Activated CD4-positive, alpha-beta T cell treated with anti-CD3 and anti-CD28 coated beads for 4 hours (primary cell): ENCODE results near the gene FANCI.

Experiments
- DNase-seq, 2 donors: peaks; one replicate each; pipeline ENCODE4 v3.0.0-alpha.2; 2020

Gene FANCI

DNA sequence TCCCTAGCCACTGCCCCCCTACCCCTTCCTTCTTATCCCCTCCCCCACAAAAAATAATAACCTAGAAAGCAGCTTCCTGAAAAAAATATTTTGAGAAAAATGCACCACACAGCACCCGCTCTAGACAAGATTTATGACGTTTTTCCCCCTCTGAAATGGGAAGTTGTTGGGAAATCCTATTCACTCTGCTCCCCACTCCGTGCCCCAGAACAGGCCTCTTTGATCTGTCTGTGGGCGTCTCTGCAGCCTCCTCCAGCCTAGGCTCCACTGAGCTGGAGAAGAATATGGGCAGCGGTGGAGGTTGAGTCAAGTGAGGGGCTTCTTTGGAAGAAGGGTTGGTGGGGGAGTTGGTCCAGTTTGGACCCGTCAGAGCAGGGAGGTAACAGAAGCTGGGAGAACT lies 119.4 kb downstream of the FANCI start:
- no peak for DNase-seq

DNA sequence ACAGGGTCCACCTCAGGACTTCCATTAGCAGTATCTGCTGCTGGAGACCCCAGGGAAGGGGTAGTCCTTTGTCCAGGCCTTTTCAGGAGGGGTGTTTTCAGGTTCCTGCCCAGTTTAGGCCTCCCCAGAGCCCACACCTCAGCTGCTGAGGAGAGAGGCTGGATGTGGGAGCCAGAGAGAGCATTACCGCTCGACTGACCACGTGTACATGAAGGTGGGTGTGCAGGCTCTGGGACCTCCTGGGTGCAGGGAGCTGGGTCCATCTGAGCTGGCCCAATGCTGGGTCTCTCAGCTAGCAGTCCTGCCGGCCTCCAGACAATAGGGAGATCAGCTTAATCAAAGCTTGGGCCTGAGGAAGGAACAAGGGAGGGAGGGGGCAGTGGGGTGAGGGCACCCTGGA lies 120.0 kb downstream of the FANCI start:
- no peak for DNase-seq

DNA sequence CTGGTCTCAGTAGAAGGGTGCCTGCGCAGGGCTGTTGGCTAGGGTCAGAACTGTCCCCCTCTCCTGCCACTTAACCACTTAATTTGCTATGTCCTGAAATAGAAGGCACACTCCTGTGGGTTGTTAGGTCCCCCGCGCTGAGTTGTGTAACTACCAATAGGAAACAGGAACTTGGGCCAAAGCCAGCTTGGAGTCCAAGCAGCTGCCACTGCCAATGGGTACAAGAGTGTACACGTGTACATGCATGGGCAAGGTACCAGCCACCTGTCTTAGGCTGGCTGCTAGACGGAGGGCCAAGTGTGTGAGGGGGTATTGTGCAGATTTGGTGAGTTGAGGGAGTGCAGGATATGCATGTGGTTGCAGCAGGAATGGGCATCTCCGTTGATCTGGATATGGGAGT lies 120.6 kb downstream of the FANCI start:
- DNase-seq = no peak

DNA sequence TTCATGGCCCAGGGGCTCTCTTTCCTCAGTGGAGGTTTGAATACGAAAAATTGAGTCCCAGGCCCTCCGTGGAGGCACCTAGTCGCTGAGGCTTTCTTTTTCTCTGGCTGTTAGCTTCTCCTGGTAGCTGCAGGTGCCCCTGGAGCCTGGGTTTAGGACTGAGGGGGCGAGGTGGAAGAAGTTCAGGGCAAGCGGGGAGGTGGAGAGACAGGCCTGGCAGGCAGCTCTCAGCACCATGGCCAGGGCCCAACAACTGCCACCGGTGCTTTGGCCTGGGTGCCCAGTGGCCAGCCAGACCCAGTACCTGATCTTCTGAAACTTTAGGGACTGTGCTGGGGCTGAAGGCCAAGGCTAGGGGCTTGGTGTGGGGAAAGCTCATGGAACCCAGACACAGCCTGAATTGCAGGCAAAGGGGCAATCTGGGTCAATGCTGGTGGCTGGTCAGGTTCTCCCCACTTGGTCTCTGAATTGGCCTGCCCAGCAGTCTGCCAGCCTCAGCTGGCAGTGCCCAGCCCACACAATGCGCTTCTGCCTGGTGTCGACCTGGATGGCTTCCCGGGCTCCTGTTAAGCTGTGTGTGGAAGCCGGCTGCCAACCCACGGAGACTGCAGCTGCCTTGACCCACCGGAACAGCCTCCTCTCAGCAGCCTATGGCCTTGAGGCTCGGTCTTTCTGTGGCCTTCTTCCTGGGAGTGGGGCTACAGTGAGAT lies 121.1 kb downstream of the FANCI start:
- DNase-seq = no peak

DNA sequence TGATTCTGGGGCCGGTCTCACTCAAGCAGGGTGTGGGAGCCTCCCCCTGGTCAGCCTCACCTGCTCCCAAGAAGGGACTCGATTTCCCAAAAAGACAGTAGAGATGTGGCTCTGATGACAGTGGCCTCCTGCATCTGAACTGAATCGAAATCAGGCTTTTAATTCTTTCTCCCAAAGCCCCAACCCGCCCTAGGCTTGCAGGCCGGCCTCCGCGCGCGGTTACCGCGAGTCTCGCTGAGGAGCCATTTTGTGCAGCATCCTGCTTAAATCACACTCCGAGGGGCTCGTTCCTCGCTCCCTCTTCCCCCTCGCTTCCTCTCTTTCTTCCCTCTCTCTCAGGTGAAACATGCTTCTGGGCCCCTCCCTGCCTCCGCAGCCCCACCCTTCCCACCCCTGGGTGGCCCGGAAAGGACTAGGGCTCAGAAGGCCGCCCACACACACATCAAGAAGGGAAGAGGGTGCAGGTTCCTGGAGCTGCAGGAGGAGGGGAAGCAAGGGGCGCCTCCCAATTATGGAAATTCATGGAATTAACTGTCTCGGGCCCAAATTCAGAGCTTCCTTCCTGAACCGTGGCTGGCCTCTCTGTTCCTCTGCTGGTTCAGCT lies 121.8 kb downstream of the FANCI start:
- no peak for DNase-seq
